Astrocyte (in vitro differentiated cells and primary cell): ENCODE data around the gene OAS3. TPM values are rescaled to one million over a fixed set of nuclear protein-coding genes. Genes with fewer than 3 reads are reported as not detected.

Source experiments
- DNase-seq: peaks from one replicate; pipeline ENCODE4 v3.0.0-alpha.2; 2010; ENCODE audit warnings: low read depth
- FAIRE-seq: peaks from 2 replicates; lab custom pipeline; 2011; peaks lifted over from hg19 to GRCh38; lab: Jason Lieb, UNC
- H2AFZ ChIP-seq: 2 replicates; pipeline ENCODE4 v1.6.0; 2012; ENCODE audit warnings: low read depth, low read length, inconsistent platforms
- H3K27ac ChIP-seq: 2 replicates; pipeline ENCODE4 v1.5.1; 2011; ENCODE audit warnings: low read depth, low read length, inconsistent platforms
- H3K27me3 ChIP-seq: 2 replicates; pipeline ENCODE4 v1.6.0; 2011; ENCODE audit warnings: low read length, inconsistent platforms; ENCODE audit not compliant: insufficient read depth
- H3K36me3 ChIP-seq: 2 replicates; pipeline ENCODE4 v1.5.1; 2011; ENCODE audit warnings: low read length, inconsistent platforms; ENCODE audit not compliant: insufficient read depth
- H3K4me1 ChIP-seq: 2 replicates; pipeline ENCODE4 v1.5.1; 2011; ENCODE audit warnings: low read length, inconsistent platforms; ENCODE audit not compliant: insufficient read depth
- H3K4me2 ChIP-seq: 2 replicates; pipeline ENCODE4 v1.6.0; 2012; ENCODE audit warnings: low read length, inconsistent platforms
- H3K4me3 ChIP-seq: 2 replicates; pipeline ENCODE4 v1.5.1; 2011; ENCODE audit warnings: low read depth, mild to moderate bottlenecking, low read length, inconsistent platforms; ENCODE audit not compliant: insufficient read depth
- H3K79me2 ChIP-seq: 2 replicates; pipeline ENCODE4 v1.6.0; 2012; ENCODE audit warnings: mild to moderate bottlenecking, low read length, inconsistent platforms; ENCODE audit not compliant: insufficient read depth
- H3K9ac ChIP-seq: 2 replicates; pipeline ENCODE4 v1.6.0; 2012; ENCODE audit warnings: mild to moderate bottlenecking, low read length, inconsistent platforms
- H3K9me3 ChIP-seq: 2 replicates; pipeline ENCODE4 v1.5.1; 2012; ENCODE audit warnings: low read depth, mild to moderate bottlenecking, low read length, inconsistent platforms; ENCODE audit not compliant: insufficient read depth
- H4K20me1 ChIP-seq: 2 replicates; pipeline ENCODE4 v1.6.0; 2012; ENCODE audit warnings: low read length, inconsistent platforms; ENCODE audit not compliant: insufficient read depth
- H3K27ac Mint-ChIP-seq: one replicate; pipeline ENCODE4 v1.8.0; 2021; ENCODE audit warnings: mild to moderate bottlenecking, mixed read lengths; ENCODE audit not compliant: unreplicated experiment
- H3K27me3 Mint-ChIP-seq: one replicate; pipeline ENCODE4 v1.8.0; 2021; ENCODE audit warnings: low read depth, mixed read lengths; ENCODE audit not compliant: unreplicated experiment
- H3K36me3 Mint-ChIP-seq: one replicate; pipeline ENCODE4 v1.8.0; 2021; ENCODE audit warnings: low read depth, mixed read lengths; ENCODE audit not compliant: unreplicated experiment
- H3K4me1 Mint-ChIP-seq: one replicate; pipeline ENCODE4 v1.8.0; 2021; ENCODE audit warnings: low read depth, mixed read lengths; ENCODE audit not compliant: unreplicated experiment
- H3K4me3 Mint-ChIP-seq: one replicate; pipeline ENCODE4 v1.8.0; 2021; ENCODE audit warnings: mild to moderate bottlenecking, moderate library complexity, mixed read lengths; ENCODE audit not compliant: unreplicated experiment
- H3K9me3 Mint-ChIP-seq: one replicate; pipeline ENCODE4 v1.8.0; 2021; ENCODE audit warnings: mild to moderate bottlenecking, mixed read lengths; ENCODE audit not compliant: unreplicated experiment
- EZH2 ChIP-seq: IDR thresholded peaks from 2 replicates; pipeline ENCODE4 v1.6.1; 2012; ENCODE audit warnings: mild to moderate bottlenecking, low read length, inconsistent platforms; ENCODE audit not compliant: insufficient read depth
- total RNA-seq: library from RNA; stranded (reverse); gene quantifications from 2 replicates; pipeline ENCODE4 v1.2.1, GENCODE V29; 2021
- TF ChIP-seq, protein P1 (sequence below): IDR thresholded peaks from 2 replicates; pipeline ENCODE4 v1.5.1; 2011; ENCODE audit warnings: low read depth, mild to moderate bottlenecking, inconsistent platforms, low read length, moderate library complexity; ENCODE audit not compliant: insufficient read depth

The OAS3 gene
- total RNA-seq, 1 donor from 2014 or later, result 33.8 TPM

- H3K27ac Mint-ChIP-seq, result no peak overlapping the region
These were observed 62.2 kb downstream of the OAS3 start for GRCh38 chr12:113000433-113000832.

GRCh38 chr12:113002155-113002554 lies 63.9 kb downstream of the OAS3 start:
- no peak for DNase-seq
- Histone ChIP-seq H3K79me2 (no peaks in the 10 kb centered on the region), H3K4me2 (no peak overlapping the region), H2AFZ (no peak overlapping the region), H3K36me3 (no peaks in the 10 kb centered on the region), H4K20me1 (no peaks in the 10 kb centered on the region), H3K4me3 (no peak overlapping the region), H3K9me3 (peaks cover 9% of the 10 kb centered on the region), H3K4me1 (peaks cover 10% of the 10 kb centered on the region), H3K27me3 (peaks cover 2% of the 10 kb centered on the region), H3K9ac (no peak overlapping the region), H3K27ac (no peak overlapping the region)
- no peak overlapping the region for H3K27ac Mint-ChIP-seq
- peaks cover 5% of the 10 kb centered on the region for H3K27me3 Mint-ChIP-seq
- FAIRE-seq, result no peak
- H3K9me3 Mint-ChIP-seq, result peaks cover 13% of the 10 kb centered on the region
- TF ChIP-seq, protein P1, sequence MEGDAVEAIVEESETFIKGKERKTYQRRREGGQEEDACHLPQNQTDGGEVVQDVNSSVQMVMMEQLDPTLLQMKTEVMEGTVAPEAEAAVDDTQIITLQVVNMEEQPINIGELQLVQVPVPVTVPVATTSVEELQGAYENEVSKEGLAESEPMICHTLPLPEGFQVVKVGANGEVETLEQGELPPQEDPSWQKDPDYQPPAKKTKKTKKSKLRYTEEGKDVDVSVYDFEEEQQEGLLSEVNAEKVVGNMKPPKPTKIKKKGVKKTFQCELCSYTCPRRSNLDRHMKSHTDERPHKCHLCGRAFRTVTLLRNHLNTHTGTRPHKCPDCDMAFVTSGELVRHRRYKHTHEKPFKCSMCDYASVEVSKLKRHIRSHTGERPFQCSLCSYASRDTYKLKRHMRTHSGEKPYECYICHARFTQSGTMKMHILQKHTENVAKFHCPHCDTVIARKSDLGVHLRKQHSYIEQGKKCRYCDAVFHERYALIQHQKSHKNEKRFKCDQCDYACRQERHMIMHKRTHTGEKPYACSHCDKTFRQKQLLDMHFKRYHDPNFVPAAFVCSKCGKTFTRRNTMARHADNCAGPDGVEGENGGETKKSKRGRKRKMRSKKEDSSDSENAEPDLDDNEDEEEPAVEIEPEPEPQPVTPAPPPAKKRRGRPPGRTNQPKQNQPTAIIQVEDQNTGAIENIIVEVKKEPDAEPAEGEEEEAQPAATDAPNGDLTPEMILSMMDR, result no peak
- no peak for TF ChIP-seq EZH2
- H3K4me3 Mint-ChIP-seq, result no peak overlapping the region
- peaks cover 9% of the 10 kb centered on the region for H3K4me1 Mint-ChIP-seq
- H3K36me3 Mint-ChIP-seq, result peaks cover 56% of the 10 kb centered on the region

More at GRCh38 chr12:113000433-113000832, 62.2 kb downstream of the OAS3 start:
- peaks cover 7% of the 10 kb centered on the region for H3K27me3 ChIP-seq
- DNase-seq, result no peak
- H3K27ac ChIP-seq, result no peak overlapping the region
- Mint-ChIP-seq H3K9me3 (peaks cover 16% of the 10 kb centered on the region), H3K4me3 (no peak overlapping the region), H3K4me1 (no peaks in the 10 kb centered on the region), H3K27me3 (peaks cover 13% of the 10 kb centered on the region), H3K36me3 (peaks cover 69% of the 10 kb centered on the region)
- H3K9ac ChIP-seq, result no peak overlapping the region
- H3K79me2 ChIP-seq, result no peaks in the 10 kb centered on the region
- no peak overlapping the region for H2AFZ ChIP-seq
- no peak for TF ChIP-seq EZH2
- TF ChIP-seq, protein P1, result no peak
- peaks cover 9% of the 10 kb centered on the region for H3K9me3 ChIP-seq
- H3K4me3 ChIP-seq, result no peak overlapping the region
- H3K36me3 ChIP-seq, result no peaks in the 10 kb centered on the region
- no peaks in the 10 kb centered on the region for H4K20me1 ChIP-seq
- no peak for FAIRE-seq
- no peaks in the 10 kb centered on the region for H3K4me1 ChIP-seq
- H3K4me2 ChIP-seq, result no peak overlapping the region

GRCh38 chr12:113002676-113003075 lies 64.4 kb downstream of the OAS3 start:
- Mint-ChIP-seq H3K9me3 (peaks cover 13% of the 10 kb centered on the region), H3K4me3 (no peak overlapping the region), H3K27ac (no peak overlapping the region), H3K27me3 (peaks cover 5% of the 10 kb centered on the region), H3K36me3 (peaks cover 51% of the 10 kb centered on the region), H3K4me1 (peaks cover 11% of the 10 kb centered on the region)
- H3K27ac ChIP-seq, result no peak overlapping the region
- H3K4me1 ChIP-seq, result peaks cover 14% of the 10 kb centered on the region
- no peak for FAIRE-seq
- H3K27me3 ChIP-seq, result peaks cover 2% of the 10 kb centered on the region
- H3K9me3 ChIP-seq, result peaks cover 9% of the 10 kb centered on the region
- no peak overlapping the region for H3K4me3 ChIP-seq
- H2AFZ ChIP-seq, result no peak overlapping the region
- no peak overlapping the region for H3K9ac ChIP-seq
- H4K20me1 ChIP-seq, result no peaks in the 10 kb centered on the region
- TF ChIP-seq, protein P1, result no peak
- TF ChIP-seq EZH2, result no peak
- H3K79me2 ChIP-seq, result no peaks in the 10 kb centered on the region
- no peaks in the 10 kb centered on the region for H3K36me3 ChIP-seq
- no peak for DNase-seq
- no peak overlapping the region for H3K4me2 ChIP-seq
